Activated CD4-positive, alpha-beta T cell treated with anti-CD3 and anti-CD28 coated beads, Interleukin-10, Interleukin-2, amounts not matched to agents 100 ng/mL and 50 ng/mL, durations not matched to agents 16 hours and 8 hours (primary cell): Measurements from ENCODE around the gene TMEM37.

Experiments used
- DNase-seq: peaks from one replicate; pipeline ENCODE4 v3.0.0-alpha.2; 2020

Gene TMEM37

GRCh38 chr2:119435081-119435952 is 3.7 kb downstream of the TMEM37 start:
- no peak for DNase-seq

GRCh38 chr2:119435953-119436297 is 4.3 kb downstream of the TMEM37 start:
- no peak for DNase-seq

- DNase-seq: no peak
These were observed 5.5 kb downstream of the TMEM37 start for GRCh38 chr2:119436993-119437772.

GRCh38 chr2:119438128-119438656 is 6.5 kb downstream of the TMEM37 start:
- DNase-seq: no peak

- no peak for DNase-seq
These were observed 7.2 kb downstream of the TMEM37 start for GRCh38 chr2:119438726-119439284.

- DNase-seq: no peak
These were observed 8.2 kb downstream of the TMEM37 start for GRCh38 chr2:119439574-119440500.

- no peak for DNase-seq
These were observed 8.8 kb downstream of the TMEM37 start for GRCh38 chr2:119440501-119440870.

GRCh38 chr2:119440873-119441272 is 9.2 kb downstream of the TMEM37 start:
- DNase-seq: no peak

GRCh38 chr2:119441376-119442225 is 9.9 kb downstream of the TMEM37 start:
- no peak for DNase-seq

- no peak for DNase-seq
These were observed 10.6 kb downstream of the TMEM37 start for GRCh38 chr2:119442226-119442619.

GRCh38 chr2:119442850-119443249 is 11.2 kb downstream of the TMEM37 start:
- DNase-seq: no peak

- no peak for DNase-seq
These were observed 14.4 kb downstream of the TMEM37 start for GRCh38 chr2:119446037-119446436.

GRCh38 chr2:119448427-119449141 is 16.9 kb downstream of the TMEM37 start:
- DNase-seq: no peak

GRCh38 chr2:119449521-119449920 is 17.9 kb downstream of the TMEM37 start:
- DNase-seq: no peak

- no peak for DNase-seq
These were observed 19.8 kb downstream of the TMEM37 start for GRCh38 chr2:119451336-119452050.

GRCh38 chr2:119453972-119454593 is 22.4 kb downstream of the TMEM37 start:
- no peak for DNase-seq

- DNase-seq: no peak
These were observed 23.5 kb downstream of the TMEM37 start for GRCh38 chr2:119455066-119455718.

- no peak for DNase-seq
These were observed 28.4 kb downstream of the TMEM37 start for GRCh38 chr2:119460076-119460475.

GRCh38 chr2:119461811-119462210 is 30.2 kb downstream of the TMEM37 start:
- DNase-seq: no peak
